OCI-LY7 (cell line): ENCODE measurements around the gene DRD1. TPM values are rescaled to one million over a fixed set of nuclear protein-coding genes. Genes with fewer than 3 reads are reported as not detected.

Experiments used
- BruUV-seq: library from RNA; stranded (reverse); fragments of 400-500 nt; replicated peaks from 2 replicates; lab custom pipeline; 2021; lab: Mats Ljungman, UMichigan
- CTCF ChIA-PET: fragments of 300-600 bp; sonication (Branson Sonifier 250); formaldehyde crosslinking; loops from one replicate; lab custom pipeline; 2022; ENCODE audit warnings: antibody characterized with exemption; ENCODE audit not compliant: unreplicated experiment; lab: Charles Lee
- POLR2A ChIA-PET: fragments of 300-600 bp; sonication (Branson Sonifier 250); formaldehyde crosslinking; loops from one replicate; lab custom pipeline; 2022; ENCODE audit warnings: antibody characterized with exemption; lab: Charles Lee
- DNase-seq: peaks from one replicate; pipeline ENCODE4 v3.0.0-alpha.2; 2015; ENCODE audit warnings: low spot score
- H2AFZ ChIP-seq: fragments of 200-600 bp; sonication (generic), shearing (Covaris generic); 2 replicates; pipeline ENCODE4 v1.6.1; 2014; ENCODE audit warnings: mild to moderate bottlenecking, antibody characterized with exemption, low read length, moderate library complexity
- H3K27ac ChIP-seq: fragments of 200-600 bp; sonication (generic); 2 replicates; pipeline ENCODE4 v1.5.1; 2014; ENCODE audit warnings: mixed run types, low read depth, mild to moderate bottlenecking, moderate library complexity, low read length, inconsistent platforms; ENCODE audit not compliant: poor library complexity, severe bottlenecking
- H3K36me3 ChIP-seq: fragments of 200-600 bp; sonication (generic); 2 replicates; pipeline ENCODE4 v1.6.1; 2014; ENCODE audit warnings: mild to moderate bottlenecking, antibody characterized with exemption, low read length, moderate library complexity, mixed read lengths; ENCODE audit not compliant: insufficient read depth
- H3K4me1 ChIP-seq: fragments of 200-600 bp; sonication (generic); 2 replicates; pipeline ENCODE4 v1.5.1; 2014; ENCODE audit warnings: mild to moderate bottlenecking, low read length; ENCODE audit not compliant: insufficient read depth, poor library complexity, severe bottlenecking
- H3K4me2 ChIP-seq: fragments of 200-600 bp; sonication (generic); 2 replicates; pipeline ENCODE4 v1.6.1; 2014; ENCODE audit warnings: mild to moderate bottlenecking, low read length
- H3K4me3 ChIP-seq: fragments of 200-600 bp; sonication (generic); 2 replicates; pipeline ENCODE4 v1.5.1; 2014; ENCODE audit warnings: mild to moderate bottlenecking, low read depth, low read length; ENCODE audit not compliant: poor library complexity, severe bottlenecking
- H3K79me2 ChIP-seq: fragments of 200-600 bp; sonication (generic); 2 replicates; pipeline ENCODE4 v1.6.1; 2016; ENCODE audit warnings: low read depth, mild to moderate bottlenecking, low read length, moderate library complexity, mixed read lengths; ENCODE audit not compliant: insufficient read depth
- H3K9me2 ChIP-seq: fragments of 200-600 bp; sonication (generic); 2 replicates; pipeline ENCODE4 v1.6.1; 2016; ENCODE audit warnings: mild to moderate bottlenecking, low read length, mixed read lengths; ENCODE audit not compliant: insufficient read depth
- H3K9me3 ChIP-seq: fragments of 200-600 bp; sonication (generic); 2 replicates; pipeline ENCODE4 v1.6.1; 2014; ENCODE audit warnings: mild to moderate bottlenecking, mixed run types, low read length, mixed read lengths
- H4K20me1 ChIP-seq: fragments of 200-600 bp; sonication (generic); 2 replicates; pipeline ENCODE4 v1.6.1; 2014; ENCODE audit warnings: mild to moderate bottlenecking, antibody characterized with exemption, low read length, moderate library complexity, mixed read lengths; ENCODE audit not compliant: insufficient read depth
- EZH2phosphoT487 ChIP-seq: fragments of 200-600 bp; sonication (generic); IDR thresholded peaks from 2 replicates; pipeline ENCODE4 v1.6.1; 2018; ENCODE audit warnings: low read depth, borderline replicate concordance, mild to moderate bottlenecking, mixed run types, antibody characterized with exemption, low read length, moderate library complexity, mixed read lengths
- intact Hi-C: fragments of 100-400 bp; cut with micrococcal nuclease; formaldehyde crosslinking; loops from one replicate; pipeline ENCODE4 v1.10.0; 2022; ENCODE audit not compliant: unreplicated experiment
- total RNA-seq, 2 experiments: library from RNA; depleted of rRNA in 1 of 2; stranded (reverse); fragments of >200 nt in 1 of 2; shearing (Covaris generic) in 1 of 2; gene quantifications; 2 replicates each; pipeline ENCODE4 v1.2.3, GENCODE V29; 2014 to 2022
- TF ChIP-seq, protein P1 (sequence below): fragments of 200-600 bp; sonication (generic); conservative IDR thresholded peaks from 2 replicates; pipeline ENCODE4 v1.5.1; 2014; ENCODE audit warnings: mild to moderate bottlenecking, antibody characterized with exemption, low read length, moderate library complexity, mixed read lengths

The DRD1 gene
- total RNA-seq, 2 experiments from 2014 or later: not detected

DNA sequence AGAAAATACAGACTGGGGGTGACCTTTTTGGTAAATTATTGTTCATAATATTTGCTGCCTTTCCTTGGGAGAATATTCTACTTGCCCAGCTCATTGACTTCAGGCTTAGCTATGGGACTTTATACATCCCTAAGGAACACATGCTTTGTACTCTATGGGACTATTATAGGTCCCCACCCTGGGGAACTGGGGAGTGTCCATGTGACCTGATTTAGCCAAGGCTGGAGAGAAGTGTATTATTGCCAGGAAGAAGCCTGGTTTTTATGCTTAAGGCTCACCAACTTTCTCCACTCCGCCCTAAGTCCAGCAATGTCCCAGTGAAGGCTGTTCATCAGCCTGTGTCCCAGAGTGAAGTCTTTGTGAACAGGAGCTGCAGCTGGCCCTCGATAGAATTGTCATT lies 16.6 kb upstream of the DRD1 start:
- Histone ChIP-seq H3K9me2 (no peaks in the 10 kb centered on the region), H3K4me3 (no peak overlapping the region), H3K4me1 (peaks cover 19% of the 10 kb centered on the region), H3K79me2 (no peaks in the 10 kb centered on the region), H4K20me1 (no peaks in the 10 kb centered on the region), H2AFZ (no peak overlapping the region), H3K4me2 (no peak overlapping the region), H3K27ac (no peak overlapping the region), H3K36me3 (no peaks in the 10 kb centered on the region), H3K9me3 (no peaks in the 10 kb centered on the region)
- POLR2A ChIA-PET: interaction anchor here (0.7 kb wide), 1 partner anchor 17 kb away, joined by 3 read pairs; no protein-coding TSS in a partner anchor
- no peak for TF ChIP-seq EZH2phosphoT487
- TF ChIP-seq, protein P1, sequence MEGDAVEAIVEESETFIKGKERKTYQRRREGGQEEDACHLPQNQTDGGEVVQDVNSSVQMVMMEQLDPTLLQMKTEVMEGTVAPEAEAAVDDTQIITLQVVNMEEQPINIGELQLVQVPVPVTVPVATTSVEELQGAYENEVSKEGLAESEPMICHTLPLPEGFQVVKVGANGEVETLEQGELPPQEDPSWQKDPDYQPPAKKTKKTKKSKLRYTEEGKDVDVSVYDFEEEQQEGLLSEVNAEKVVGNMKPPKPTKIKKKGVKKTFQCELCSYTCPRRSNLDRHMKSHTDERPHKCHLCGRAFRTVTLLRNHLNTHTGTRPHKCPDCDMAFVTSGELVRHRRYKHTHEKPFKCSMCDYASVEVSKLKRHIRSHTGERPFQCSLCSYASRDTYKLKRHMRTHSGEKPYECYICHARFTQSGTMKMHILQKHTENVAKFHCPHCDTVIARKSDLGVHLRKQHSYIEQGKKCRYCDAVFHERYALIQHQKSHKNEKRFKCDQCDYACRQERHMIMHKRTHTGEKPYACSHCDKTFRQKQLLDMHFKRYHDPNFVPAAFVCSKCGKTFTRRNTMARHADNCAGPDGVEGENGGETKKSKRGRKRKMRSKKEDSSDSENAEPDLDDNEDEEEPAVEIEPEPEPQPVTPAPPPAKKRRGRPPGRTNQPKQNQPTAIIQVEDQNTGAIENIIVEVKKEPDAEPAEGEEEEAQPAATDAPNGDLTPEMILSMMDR: no peak
- no peak for DNase-seq
- intact Hi-C loops: loop anchor here (1.0 kb wide), 1 partner anchor 509 kb away; no protein-coding TSS in a partner anchor
- CTCF ChIA-PET: no interaction called here
- BruUV-seq: no TSS peak

DNA sequence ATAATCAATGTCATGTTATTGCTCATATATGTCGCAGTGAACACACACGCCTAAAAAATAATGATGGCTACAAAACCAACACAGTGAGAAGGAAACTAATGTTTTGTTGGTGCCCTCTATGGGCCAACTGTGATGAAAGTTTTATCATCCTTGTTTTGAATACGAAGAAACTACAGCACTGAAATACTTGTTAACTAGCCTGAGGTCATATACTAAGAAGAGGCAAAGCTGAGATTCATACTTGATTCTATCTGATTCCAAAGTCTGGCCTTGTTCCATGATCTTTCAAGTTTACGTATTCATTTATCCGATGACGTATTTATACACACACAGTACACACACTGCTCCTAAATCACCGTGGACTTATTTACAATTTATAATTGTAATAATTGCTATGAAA lies 16.1 kb upstream of the DRD1 start:
- Histone ChIP-seq H3K27ac (no peak overlapping the region), H2AFZ (no peak overlapping the region), H3K79me2 (no peaks in the 10 kb centered on the region), H3K4me3 (no peak overlapping the region), H3K4me2 (no peak overlapping the region), H3K9me2 (no peaks in the 10 kb centered on the region), H3K36me3 (no peaks in the 10 kb centered on the region), H4K20me1 (no peaks in the 10 kb centered on the region), H3K4me1 (peaks cover 22% of the 10 kb centered on the region), H3K9me3 (no peaks in the 10 kb centered on the region)
- ChIA-PET CTCF (no interaction called here), POLR2A (no interaction called here)
- no TSS peak for BruUV-seq
- intact Hi-C loops: loop anchor here (1.0 kb wide), 1 partner anchor 509 kb away; no protein-coding TSS in a partner anchor
- no peak for DNase-seq
- TF ChIP-seq, protein P1: peak; percentile 70
- TF ChIP-seq EZH2phosphoT487: no peak

GRCh38 chr5:175457466-175457865 lies 13.5 kb upstream of the DRD1 start:
- Histone ChIP-seq H3K9me2 (no peaks in the 10 kb centered on the region), H4K20me1 (no peaks in the 10 kb centered on the region), H3K4me3 (no peak overlapping the region), H3K4me1 (peaks cover 10% of the 10 kb centered on the region), H3K27ac (no peak overlapping the region), H3K4me2 (no peak overlapping the region), H3K9me3 (no peaks in the 10 kb centered on the region), H3K79me2 (no peaks in the 10 kb centered on the region), H2AFZ (no peak overlapping the region), H3K36me3 (no peaks in the 10 kb centered on the region)
- intact Hi-C loops: no loop called here
- no TSS peak for BruUV-seq
- TF ChIP-seq, protein P1: peak; percentile 21; the same call in 1 of the 2 replicates
- TF ChIP-seq EZH2phosphoT487: no peak
- no peak for DNase-seq
- CTCF ChIA-PET: no interaction called here
- POLR2A ChIA-PET: interaction anchor here (1.0 kb wide), 1 partner anchor 11 kb away, joined by 3 read pairs; no protein-coding TSS in a partner anchor
